ENCODE results near the gene RYR2. TPM values are rescaled to one million over a fixed set of nuclear protein-coding genes. Genes with fewer than 3 reads are reported as not detected.

RYR2 gene
- total RNA-seq, 4 donors from 2014 or later, result 1.2 to 7.0 (median 2.5) TPM

DNA sequence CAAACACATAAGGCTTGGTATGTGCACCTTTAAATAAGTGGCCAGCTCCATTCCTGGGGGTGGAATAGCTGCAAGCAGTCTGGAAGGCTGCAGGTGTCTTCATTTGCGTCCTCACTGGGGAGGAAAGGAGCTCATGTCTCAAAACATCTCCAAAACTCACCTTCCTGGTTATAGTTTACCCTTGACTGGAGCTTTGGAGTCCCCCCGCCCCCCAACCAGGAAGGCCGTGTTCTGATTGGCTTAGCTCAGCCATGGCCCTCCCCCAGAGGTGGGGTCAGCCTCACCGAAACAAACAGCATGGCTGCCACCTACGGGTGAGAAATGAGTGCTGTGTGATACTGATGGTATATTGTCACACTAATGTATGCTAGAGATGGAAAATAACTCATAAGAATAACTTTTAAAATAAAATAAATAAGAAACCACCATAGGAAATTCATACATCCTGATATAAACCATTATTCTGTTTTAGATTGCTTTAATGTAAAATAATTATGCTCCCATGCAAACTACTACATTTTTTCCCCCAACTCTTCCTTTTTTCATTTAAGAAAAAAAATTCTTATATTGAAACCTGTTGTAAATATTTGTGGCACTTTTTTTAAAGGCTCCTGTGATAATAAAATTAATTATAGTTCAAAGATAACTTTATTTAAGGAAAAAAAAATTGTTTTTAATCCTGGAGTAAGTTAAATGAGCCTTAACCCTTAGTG is 757.9 kb downstream of the RYR2 start:
- in situ Hi-C loops (cut with MboI; ENCODE audit: low pct_ligation_motif_present in 1 of 4, low pct_unique_long_range_greater_than_20kb in 1 of 4, low sequenced_read_pairs in 3 of 4), result no loop called here
- no peak for TF ChIP-seq EP300 (IDR thresholded peaks at IDR 0.05; ENCODE audit: low read depth)
- peak in 4 of 5 experiments; percentile 34 to 60 (median 44) for TF ChIP-seq CTCF (IDR thresholded peaks at IDR 0.05)
- DNase-seq, result peak; percentile 76
- WGBS, 2 donors (ENCODE audit: low coverage in 1 of 2), result 37 to 43% methylated on average over 3 to 5 of the region's 5 CpGs
- H3K4me1 ChIP-seq, result no peaks in the 10 kb centered on the region
- intact Hi-C loops (cut with DNase I; ENCODE audit: low total_unique reads), result no loop called here
- no peak overlapping the region for H3K4me3 ChIP-seq
- H3K27ac ChIP-seq, result no peak overlapping the region
- H3K27me3 ChIP-seq, result no peaks in the 10 kb centered on the region
- no peaks in the 10 kb centered on the region for H3K36me3 ChIP-seq
- no peaks in the 10 kb centered on the region for H3K9me3 ChIP-seq

GRCh38 chr1:237804516-237804915 is 762.5 kb downstream of the RYR2 start:
- Histone ChIP-seq H3K4me1 (no peaks in the 10 kb centered on the region), H3K4me3 (no peak overlapping the region), H3K27ac (no peak overlapping the region), H3K9me3 (no peaks in the 10 kb centered on the region), H3K27me3 (no peaks in the 10 kb centered on the region), H3K36me3 (no peaks in the 10 kb centered on the region)
- intact Hi-C loops (cut with DNase I; ENCODE audit: low total_unique reads), result no loop called here
- in situ Hi-C loops (cut with MboI; ENCODE audit: low pct_ligation_motif_present in 1 of 4, low pct_unique_long_range_greater_than_20kb in 1 of 4, low sequenced_read_pairs in 3 of 4), result no loop called here
- DNase-seq, result no peak
- WGBS, 2 donors (ENCODE audit: low coverage in 1 of 2), result 68 to 75% methylated on average over 2 to 3 of the region's 3 CpGs
- TF ChIP-seq EP300 (IDR thresholded peaks at IDR 0.05; ENCODE audit: low read depth) (no peak), CTCF (IDR thresholded peaks at IDR 0.05) (no peak), POLR2A (IDR thresholded peaks at IDR 0.05) (no peak), POLR2AphosphoS5 (IDR thresholded peaks at IDR 0.05) (no peak)

GRCh38 chr1:237809099-237809498 is 767.1 kb downstream of the RYR2 start:
- Histone ChIP-seq H3K27ac (no peak overlapping the region), H3K9me3 (no peaks in the 10 kb centered on the region), H3K27me3 (no peaks in the 10 kb centered on the region), H3K36me3 (no peaks in the 10 kb centered on the region), H3K4me3 (no peak overlapping the region), H3K4me1 (no peaks in the 10 kb centered on the region)
- in situ Hi-C loops (cut with MboI; ENCODE audit: low pct_ligation_motif_present in 1 of 4, low pct_unique_long_range_greater_than_20kb in 1 of 4, low sequenced_read_pairs in 3 of 4), result no loop called here
- DNase-seq, result no peak
- TF ChIP-seq POLR2A (IDR thresholded peaks at IDR 0.05) (no peak), CTCF (IDR thresholded peaks at IDR 0.05) (no peak), POLR2AphosphoS5 (IDR thresholded peaks at IDR 0.05) (no peak), EP300 (IDR thresholded peaks at IDR 0.05; ENCODE audit: low read depth) (no peak)
- 42 to 44% methylated on average over 2 of the region's 2 CpGs for WGBS, 2 donors (ENCODE audit: low coverage in 1 of 2)
- intact Hi-C loops (cut with DNase I; ENCODE audit: low total_unique reads), result no loop called here

DNA sequence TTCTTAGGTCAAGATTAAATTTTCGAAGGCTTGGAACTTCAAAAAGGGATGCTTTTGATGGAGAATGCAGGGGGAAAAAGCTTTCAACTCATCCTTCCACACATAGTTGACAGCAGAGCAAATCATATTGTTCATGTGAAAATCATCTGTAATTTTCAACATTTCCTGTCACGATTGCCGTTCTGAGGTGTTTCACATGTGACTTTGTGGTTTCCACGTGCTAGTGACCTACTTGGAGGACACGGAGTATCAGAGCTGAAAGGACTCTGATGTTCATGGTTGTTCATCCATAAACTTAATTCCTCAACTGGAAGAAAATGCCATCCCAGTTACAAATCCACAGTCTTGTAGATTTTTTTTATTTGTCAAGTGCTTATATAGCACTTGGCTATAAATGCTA is 769.6 kb downstream of the RYR2 start:
- WGBS, 2 donors (ENCODE audit: low coverage in 1 of 2), result 47 to 52% methylated on average over 5 of the region's 5 CpGs
- H3K4me1 ChIP-seq, result no peaks in the 10 kb centered on the region
- intact Hi-C loops (cut with DNase I; ENCODE audit: low total_unique reads) (no loop called here), in situ Hi-C loops (cut with MboI; ENCODE audit: low pct_ligation_motif_present in 1 of 4, low pct_unique_long_range_greater_than_20kb in 1 of 4, low sequenced_read_pairs in 3 of 4) (no loop called here)
- H3K9me3 ChIP-seq, result no peaks in the 10 kb centered on the region
- no peak for TF ChIP-seq CTCF (IDR thresholded peaks at IDR 0.05)
- no peaks in the 10 kb centered on the region for H3K27me3 ChIP-seq
- H3K36me3 ChIP-seq, result no peaks in the 10 kb centered on the region
- no peak overlapping the region for H3K4me3 ChIP-seq
- no peak for DNase-seq
- no peak overlapping the region for H3K27ac ChIP-seq
